Ecto neural progenitor cell (in vitro differentiated cells): ENCODE measurements around the gene AKR7A3.

ENCODE experiments used
- DNase-seq: peaks from one replicate; pipeline ENCODE4 v3.0.0-alpha.2; 2018; ENCODE audit warnings: low spot score

The AKR7A3 gene

GRCh38 chr1:19251305-19252196 is 37.0 kb downstream of the AKR7A3 start, which contains the start of the genes EMC1 and MRTO4:
TSS of gene EMC1 (minus strand) at chr1:19251524. CDS start at chr1:19251509, 15 bp downstream.
TSS of gene MRTO4 (plus strand) at chr1:19251805. CDS start at chr1:19251836, 31 bp downstream.
- peak; percentile 95 for DNase-seq

- DNase-seq: no peak
These were observed 37.8 kb downstream of the AKR7A3 start for GRCh38 chr1:19250629-19251304.

GRCh38 chr1:19240673-19241538 is 47.7 kb downstream of the AKR7A3 start:
- DNase-seq: peak; percentile 58

GRCh38 chr1:19239876-19240275 is 48.7 kb downstream of the AKR7A3 start:
- DNase-seq: no peak

- no peak for DNase-seq
These were observed 54.3 kb downstream of the AKR7A3 start for GRCh38 chr1:19234224-19234623.
